Urinary bladder (tissue), 4 donors: ENCODE results near the gene NASP. TPM values are rescaled to one million over a fixed set of nuclear protein-coding genes. Genes with fewer than 3 reads are reported as not detected.
"Not testable (repeated sequence)": the region's sequence is repeated elsewhere in the genome, so short reads cannot be mapped to it uniquely, and the experiment has no call there.

Experiments used
- DNase-seq: peaks from one replicate; pipeline ENCODE4 v3.0.0-alpha.2; 2015; ENCODE audit errors: extremely low spot score
- H3K27ac ChIP-seq: one replicate; pipeline ENCODE4 v1.5.1; 2013; ENCODE audit warnings: low read depth, mild to moderate bottlenecking, moderate library complexity
- H3K36me3 ChIP-seq: one replicate; pipeline ENCODE4 v1.6.1; 2013; ENCODE audit warnings: mild to moderate bottlenecking, moderate library complexity; ENCODE audit not compliant: insufficient read depth
- H3K4me1 ChIP-seq: one replicate; pipeline ENCODE4 v1.6.1; 2013; ENCODE audit warnings: mild to moderate bottlenecking, moderate library complexity; ENCODE audit not compliant: insufficient read depth
- H3K4me3 ChIP-seq: one replicate; pipeline ENCODE4 v1.5.1; 2013; ENCODE audit warnings: low read depth, low read length
- WGBS: extraction: QIAGEN DNeasy Blood & Tissue Kit; methylation state at CpG from one replicate; pipeline ENCODE4 v1.1.7; 2013; 5-methylcytosine and 5-hydroxymethylcytosine counted together
- polyA plus RNA-seq: library from polyadenylated mRNA; stranded (reverse); fragments of 200-250 nt; gene quantifications from one replicate; pipeline ENCODE4 v1.2.3, GENCODE V29; 2013
- total RNA-seq: library from RNA; depleted of rRNA; stranded (reverse); fragments of >200 nt; gene quantifications from one replicate; pipeline ENCODE4 v1.2.3, GENCODE V29; 2014
- donor health status: healthy with polysubstance abuse.
- donor health status: healthy.

The NASP gene
- total and polyA plus RNA-seq, 2 donors = 76.0 to 115 TPM

DNA sequence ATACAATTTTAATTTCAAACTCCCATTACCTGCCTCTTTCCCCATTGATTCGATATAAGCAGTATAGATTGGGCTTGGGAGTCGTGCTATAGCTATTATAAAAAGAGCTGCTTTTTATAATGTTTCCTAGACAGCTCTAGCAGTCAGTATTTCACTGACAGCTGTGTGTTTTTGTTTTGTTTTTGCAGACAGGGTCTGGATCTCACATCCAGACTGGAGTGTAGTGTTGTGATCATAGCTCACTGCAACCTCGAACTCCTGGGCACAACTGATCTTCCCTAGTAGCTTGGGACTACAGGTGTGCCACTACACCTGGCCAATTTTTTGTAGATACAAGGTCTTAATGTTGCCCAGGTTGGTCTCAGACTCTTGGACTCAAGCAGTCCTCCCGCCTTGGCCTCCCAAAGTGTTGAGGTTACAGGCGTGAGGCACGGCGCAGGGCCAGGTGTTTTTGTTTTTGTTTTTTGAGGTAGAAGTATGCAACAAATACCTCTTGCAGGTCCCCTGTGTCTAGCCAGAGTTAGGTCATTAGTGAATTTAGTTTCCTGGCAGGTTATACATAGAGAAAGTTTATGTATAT, 1.7 kb downstream of the NASP start:
- Histone ChIP-seq H3K36me3 (no peaks in the 10 kb centered on the region), H3K27ac (no peak overlapping the region), H3K4me1 (no peaks in the 10 kb centered on the region), H3K4me3 (peak overlapping the region; percentile 84)
- no peak for DNase-seq
- WGBS = 31% methylated on average over 7 of the region's 7 CpGs

DNA sequence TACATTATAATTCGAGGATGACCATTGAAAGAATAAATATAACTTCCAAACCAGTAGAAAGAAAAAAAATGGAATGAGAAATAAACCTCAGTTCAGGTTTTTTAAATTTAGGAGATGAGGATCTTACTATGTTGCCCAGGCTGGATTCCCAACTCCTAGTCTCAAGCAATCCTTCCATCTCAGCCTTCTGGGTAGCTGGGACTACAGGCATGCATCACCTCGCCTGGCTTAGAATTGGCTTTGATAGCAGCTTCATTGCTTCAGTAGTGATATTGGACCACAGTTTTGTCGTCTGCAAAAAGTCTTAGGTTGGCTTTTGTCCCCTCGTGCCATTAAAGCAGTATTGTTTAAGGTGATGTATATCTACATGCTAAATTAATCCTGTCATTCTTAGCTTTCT, 2.9 kb downstream of the NASP start:
- Histone ChIP-seq H3K4me1 (no peaks in the 10 kb centered on the region), H3K27ac (no peak overlapping the region), H3K4me3 (no peak overlapping the region), H3K36me3 (no peaks in the 10 kb centered on the region)
- WGBS = 76% methylated on average over 4 of the region's 4 CpGs
- no peak for DNase-seq

DNA sequence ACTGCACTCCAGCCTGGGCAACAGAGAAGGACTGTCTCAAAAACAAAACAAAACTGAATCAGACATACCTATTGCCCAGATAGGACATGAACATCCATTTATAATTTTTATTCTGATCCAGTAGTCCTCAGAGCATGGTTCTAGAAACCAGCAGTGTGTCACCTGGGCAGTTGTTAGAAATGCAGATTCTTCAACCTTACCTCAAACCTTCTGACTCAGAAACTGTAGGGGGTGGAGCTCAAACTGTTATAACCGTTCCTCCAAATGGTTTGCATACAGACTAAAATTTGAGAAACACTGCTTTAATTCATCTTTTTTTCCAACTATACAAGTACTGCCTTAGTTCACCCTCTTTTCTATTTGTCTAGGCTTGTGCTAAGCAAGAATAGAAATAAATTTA, 6.0 kb downstream of the NASP start:
- DNase-seq = no peak
- no peaks in the 10 kb centered on the region for H3K36me3 ChIP-seq
- H3K27ac ChIP-seq = no peak overlapping the region
- 54% methylated on average over 1 of the region's 1 CpG for WGBS
- no peak overlapping the region for H3K4me3 ChIP-seq
- H3K4me1 ChIP-seq = no peaks in the 10 kb centered on the region

DNA sequence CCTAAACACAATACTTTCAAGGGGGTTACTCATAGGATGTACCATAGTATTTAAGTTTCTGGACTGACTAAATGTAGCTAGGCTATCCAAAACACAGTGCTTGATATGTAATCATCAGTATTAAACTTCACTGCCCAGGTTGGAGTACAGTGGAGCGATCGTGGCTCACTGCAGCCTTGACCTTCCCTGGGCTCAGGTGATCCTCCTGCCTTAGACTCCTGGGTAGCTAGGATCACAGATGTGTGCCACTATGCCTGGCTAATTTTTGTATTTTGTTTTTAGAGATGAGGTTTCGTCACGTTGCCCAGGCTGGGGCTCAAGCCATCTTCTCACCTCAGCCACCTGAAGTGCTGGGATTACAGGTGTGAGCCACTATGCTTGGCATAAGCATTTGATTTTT, 10.6 kb downstream of the NASP start:
- WGBS = 93% methylated on average over 4 of the region's 4 CpGs
- no peak for DNase-seq
- no peaks in the 10 kb centered on the region for H3K36me3 ChIP-seq

DNA sequence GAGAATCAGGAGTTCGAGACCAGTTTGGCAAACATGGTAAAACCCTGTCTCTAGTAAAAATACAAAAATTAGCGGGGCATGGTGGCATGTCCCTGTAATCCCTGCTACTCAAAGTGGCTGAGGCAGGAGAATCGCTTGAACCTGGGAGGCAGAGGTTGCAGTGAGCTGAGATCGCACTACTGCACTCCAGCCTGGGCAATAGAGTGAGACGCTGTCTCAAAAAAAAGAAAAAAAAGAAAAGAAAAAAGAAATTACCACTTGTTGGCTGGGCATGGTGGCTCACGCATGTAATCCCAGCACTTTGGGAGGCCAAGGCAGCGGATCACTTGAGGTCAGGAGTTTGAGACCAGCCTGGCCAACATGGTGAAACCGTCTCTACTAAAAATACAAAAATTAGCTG, 12.9 kb downstream of the NASP start:
- WGBS = 97% methylated on average over 8 of the region's 8 CpGs
- DNase-seq, H3K4me1 ChIP-seq, H3K4me3 ChIP-seq, H3K27ac ChIP-seq, H3K36me3 ChIP-seq: not testable (repeated sequence)

More for the DNA sequence above, 10.6 kb downstream of the NASP start:
- no peak overlapping the region for H3K27ac ChIP-seq
- H3K4me1 ChIP-seq = no peaks in the 10 kb centered on the region
- no peak overlapping the region for H3K4me3 ChIP-seq

DNA sequence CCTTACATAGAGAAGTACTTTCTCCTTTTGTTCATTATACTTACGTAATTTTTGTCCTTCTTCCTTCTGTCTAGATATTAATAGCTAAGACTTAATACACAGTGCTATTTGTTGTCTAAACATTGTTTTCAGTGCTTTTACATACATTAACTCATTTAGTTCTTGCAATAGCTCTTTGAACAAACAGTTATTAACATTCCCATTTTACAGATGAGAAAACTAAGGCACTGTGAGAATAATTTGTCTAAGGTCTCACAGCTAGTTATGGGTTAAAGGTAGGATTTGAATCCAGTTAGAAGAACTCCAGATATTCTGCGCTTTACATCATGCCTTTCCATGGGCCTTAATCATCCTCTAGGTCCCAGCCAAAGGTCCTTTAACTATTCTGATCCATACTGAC, 20.4 kb downstream of the NASP start:
- whole genome bisulfite sequencing = 96% methylated on average over 2 of the region's 2 CpGs
- peaks cover 8% of the 10 kb centered on the region for H3K36me3 ChIP-seq
- DNase-seq = no peak
- no peak overlapping the region for H3K4me3 ChIP-seq
- H3K4me1 ChIP-seq = no peaks in the 10 kb centered on the region
- H3K27ac ChIP-seq = no peak overlapping the region

DNA sequence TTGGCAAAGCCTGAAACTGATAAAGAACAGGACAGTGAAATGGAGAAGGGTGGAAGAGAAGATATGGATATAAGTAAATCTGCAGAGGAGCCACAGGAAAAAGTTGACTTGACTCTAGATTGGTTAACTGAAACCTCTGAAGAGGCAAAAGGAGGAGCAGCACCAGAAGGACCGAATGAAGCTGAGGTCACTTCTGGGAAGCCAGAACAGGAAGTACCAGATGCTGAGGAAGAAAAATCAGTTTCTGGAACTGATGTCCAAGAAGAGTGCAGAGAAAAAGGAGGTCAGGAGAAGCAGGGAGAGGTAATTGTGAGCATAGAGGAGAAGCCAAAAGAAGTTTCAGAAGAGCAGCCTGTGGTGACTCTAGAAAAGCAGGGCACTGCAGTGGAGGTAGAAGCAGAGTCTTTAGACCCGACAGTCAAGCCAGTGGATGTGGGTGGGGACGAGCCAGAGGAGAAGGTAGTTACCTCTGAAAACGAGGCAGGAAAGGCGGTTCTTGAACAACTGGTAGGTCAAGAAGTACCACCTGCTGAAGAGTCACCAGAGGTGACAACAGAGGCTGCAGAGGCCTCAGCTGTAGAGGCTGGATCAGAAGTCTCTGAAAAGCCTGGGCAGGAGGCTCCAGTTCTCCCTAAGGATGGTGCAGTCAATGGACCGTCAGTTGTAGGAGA, 23.7 kb downstream of the NASP start:
- no peak overlapping the region for H3K4me3 ChIP-seq
- peaks cover 13% of the 10 kb centered on the region for H3K36me3 ChIP-seq
- no peak for DNase-seq
- 75% methylated on average over 6 of the region's 6 CpGs for WGBS
- H3K27ac ChIP-seq = no peak overlapping the region
- H3K4me1 ChIP-seq = no peaks in the 10 kb centered on the region

DNA sequence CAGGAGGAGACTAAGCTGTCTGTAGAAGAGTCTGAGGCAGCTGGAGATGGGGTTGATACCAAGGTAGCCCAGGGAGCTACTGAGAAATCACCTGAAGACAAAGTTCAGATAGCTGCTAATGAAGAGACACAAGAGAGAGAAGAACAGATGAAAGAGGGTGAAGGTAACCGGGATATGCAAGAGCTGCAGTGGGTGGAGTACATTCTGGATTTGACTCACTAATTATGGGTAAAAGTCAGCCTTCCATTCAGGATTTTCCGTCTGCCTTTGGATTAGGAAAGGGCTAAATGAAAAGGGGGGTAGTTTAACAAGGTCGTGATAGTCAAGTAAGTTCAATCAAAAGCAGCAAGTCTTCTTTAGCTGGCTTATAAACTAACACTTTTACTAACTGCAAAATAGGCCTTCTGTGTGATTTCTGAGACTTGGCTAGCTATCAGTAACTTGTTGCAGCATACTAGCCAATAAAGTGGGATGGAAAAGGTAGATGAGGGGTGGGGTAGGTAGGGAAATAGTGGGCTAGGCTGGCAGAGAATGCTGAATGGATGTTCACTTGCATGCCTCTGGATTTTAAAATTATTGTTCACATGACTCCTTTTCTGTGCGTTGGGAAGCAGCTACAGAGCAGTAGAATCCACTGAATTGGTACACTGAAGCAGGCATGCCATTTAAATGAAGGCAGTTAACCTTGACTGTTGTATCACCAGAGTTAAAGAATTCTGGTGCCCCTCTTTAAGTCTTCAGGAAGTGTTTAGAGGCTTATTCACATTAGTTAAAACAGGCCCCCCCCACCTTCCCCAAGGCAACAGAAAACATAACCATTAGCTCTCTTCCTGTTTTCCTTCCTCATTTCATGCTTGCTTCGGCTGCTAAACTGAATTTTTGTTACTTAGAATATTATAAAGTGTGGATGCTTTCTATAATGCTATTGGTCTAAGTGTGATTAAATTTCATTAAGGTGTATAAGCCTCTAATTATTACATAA, 24.6 kb downstream of the NASP start:
- no peak overlapping the region for H3K27ac ChIP-seq
- no peak for DNase-seq
- 79% methylated on average over 5 of the region's 5 CpGs for WGBS
- H3K4me1 ChIP-seq = no peaks in the 10 kb centered on the region
- H3K4me3 ChIP-seq = no peak overlapping the region
- peaks cover 13% of the 10 kb centered on the region for H3K36me3 ChIP-seq

DNA sequence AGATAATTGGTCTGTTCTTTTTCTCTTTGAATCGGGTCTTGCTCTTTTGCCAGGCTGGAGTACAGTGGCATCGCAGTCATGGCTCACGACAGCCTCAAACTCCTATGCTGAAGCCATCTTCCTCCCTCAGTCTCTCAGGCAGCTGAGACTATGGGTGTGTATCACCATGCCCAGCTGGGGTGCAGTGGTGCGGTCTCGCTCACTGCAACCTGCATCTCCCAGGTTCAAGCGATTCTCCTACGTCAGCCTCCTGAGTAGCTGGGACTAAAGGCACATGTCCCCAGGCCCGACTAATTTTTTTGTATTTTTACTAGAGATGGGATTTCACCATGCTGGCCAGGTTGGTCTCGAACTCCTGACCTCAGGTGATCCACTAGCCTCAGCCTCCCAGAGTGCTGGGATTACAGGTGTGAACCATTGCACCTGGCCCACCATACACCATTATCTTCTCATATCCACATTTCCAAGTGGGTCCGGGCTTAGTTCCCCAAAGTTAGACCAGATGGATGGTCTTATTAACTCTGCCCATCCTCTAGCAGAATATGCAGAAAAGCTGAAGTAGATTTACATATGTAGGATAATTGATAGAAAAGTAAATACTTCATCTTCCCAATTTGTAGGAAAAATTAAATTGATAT, 26.9 kb downstream of the NASP start:
- Histone ChIP-seq H3K4me3 (no peak overlapping the region), H3K27ac (no peak overlapping the region), H3K36me3 (peaks cover 14% of the 10 kb centered on the region), H3K4me1 (no peaks in the 10 kb centered on the region)
- DNase-seq = no peak
- WGBS = 95% methylated on average over 10 of the region's 10 CpGs

DNA sequence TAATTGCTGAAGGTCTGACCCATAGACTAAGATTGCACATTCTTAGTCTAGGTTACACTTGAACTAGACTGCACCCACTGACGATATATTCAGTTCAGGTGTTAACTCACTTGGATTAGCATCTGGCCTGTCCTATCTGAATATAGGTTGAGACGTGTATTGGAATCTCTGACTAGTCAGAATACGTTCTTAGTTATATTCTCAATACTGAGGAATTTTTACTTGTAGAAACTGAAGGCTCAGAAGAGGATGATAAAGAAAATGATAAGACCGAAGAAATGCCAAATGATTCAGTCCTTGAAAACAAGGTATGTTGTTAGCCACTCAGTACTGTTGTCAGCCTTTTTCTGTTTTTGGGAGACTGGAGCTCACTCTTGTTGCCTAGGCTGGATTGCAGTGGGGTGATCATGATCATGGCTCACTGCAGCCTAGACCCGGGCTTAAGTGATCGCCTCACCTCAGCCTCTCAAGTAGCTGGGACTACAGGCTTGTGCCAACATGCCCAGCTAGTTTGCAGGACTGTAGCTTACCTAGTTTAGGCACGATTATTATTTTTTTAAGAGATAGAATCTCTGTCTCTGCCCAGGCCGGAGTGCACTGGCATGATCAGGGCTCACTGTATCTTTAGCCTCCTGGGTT, 29.2 kb downstream of the NASP start:
- no peak overlapping the region for H3K4me3 ChIP-seq

DNA sequence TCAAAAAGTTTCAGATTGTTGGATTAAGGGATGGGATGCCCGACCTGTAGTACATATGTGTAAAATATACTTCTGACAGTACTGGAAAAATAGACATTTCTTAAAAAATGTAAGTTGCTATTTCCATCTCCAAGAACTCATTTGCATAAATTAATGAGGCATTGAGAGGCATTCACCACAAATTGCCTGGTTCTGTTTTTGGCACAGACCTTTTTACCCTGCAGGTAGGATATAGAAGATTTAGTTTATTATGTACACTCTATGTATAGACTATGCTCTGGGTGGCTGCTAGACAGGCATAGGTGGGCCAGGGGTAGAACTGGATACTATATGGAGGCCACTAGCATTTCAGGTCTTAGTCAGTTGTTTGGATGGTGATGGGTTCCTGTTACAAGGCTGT, 32.0 kb downstream of the NASP start:
- no peaks in the 10 kb centered on the region for H3K4me1 ChIP-seq
- no peak overlapping the region for H3K27ac ChIP-seq
- peaks cover 6% of the 10 kb centered on the region for H3K36me3 ChIP-seq
- H3K4me3 ChIP-seq = no peak overlapping the region
- no peak for DNase-seq
- 92% methylated on average over 1 of the region's 1 CpG for WGBS

More for the DNA sequence above, 29.2 kb downstream of the NASP start:
- no peak overlapping the region for H3K27ac ChIP-seq
- H3K36me3 ChIP-seq = peaks cover 16% of the 10 kb centered on the region
- no peak for DNase-seq
- H3K4me1 ChIP-seq = no peaks in the 10 kb centered on the region
- WGBS = 77% methylated on average over 8 of the region's 8 CpGs

DNA sequence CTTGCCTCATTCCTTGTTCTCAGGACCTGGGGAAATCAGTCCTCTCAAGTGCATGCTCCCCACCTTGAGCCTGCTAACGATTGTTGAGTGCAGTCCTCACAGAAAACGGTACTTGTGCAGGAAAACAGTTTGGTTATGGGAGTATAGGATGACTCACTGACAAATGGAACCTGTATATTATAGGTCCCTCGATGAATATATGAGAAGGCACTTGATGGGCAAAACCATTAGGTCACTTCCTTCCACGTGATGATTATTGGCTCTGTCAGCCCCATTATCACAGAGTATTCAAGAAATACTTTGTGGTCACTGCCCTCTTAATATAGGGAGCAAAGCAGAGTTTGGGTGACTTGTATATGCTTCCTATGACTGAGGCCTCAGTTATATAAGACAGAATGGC, 33.8 kb downstream of the NASP start:
- 80% methylated on average over 4 of the region's 4 CpGs for WGBS
- Histone ChIP-seq H3K4me3 (no peak overlapping the region), H3K4me1 (no peaks in the 10 kb centered on the region), H3K36me3 (peaks cover 6% of the 10 kb centered on the region), H3K27ac (no peak overlapping the region)
- no peak for DNase-seq
